ENCODE data around the gene USO1.
"Not testable (repeated sequence)": the region's sequence is repeated elsewhere in the genome, so short reads cannot be mapped to it uniquely, and the experiment has no call there.

DNA sequence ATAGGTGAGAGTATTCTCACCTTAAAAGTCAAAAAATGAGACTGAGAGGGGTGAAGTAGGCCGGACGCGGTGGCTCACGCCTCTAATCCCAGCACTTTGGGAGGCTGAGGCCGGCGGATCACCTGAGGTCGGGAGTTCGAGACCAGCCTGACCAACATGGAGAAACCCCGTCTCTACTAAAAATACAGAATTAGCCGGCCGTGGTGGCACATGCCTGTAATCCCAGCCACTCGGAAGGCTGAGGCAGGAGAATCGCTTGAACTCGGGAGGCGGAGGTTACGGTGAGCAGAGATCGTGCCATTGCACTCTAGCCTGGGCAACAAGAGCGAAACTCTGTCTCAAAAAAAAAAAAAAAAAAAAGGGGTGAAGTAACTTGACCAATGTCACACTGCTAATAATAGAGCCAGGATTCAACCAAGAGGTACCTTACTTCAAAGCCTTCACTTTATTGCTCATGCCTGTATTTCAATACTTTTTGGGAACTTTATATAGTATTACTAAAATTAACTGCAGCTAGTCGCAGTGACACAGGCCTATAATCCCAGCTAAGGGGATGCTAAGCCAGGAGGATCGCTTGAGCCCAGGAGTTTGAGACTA lies 1.7 kb downstream of the USO1 start:
- TF ChIP-seq CTCF, POLR2A (IDR thresholded peaks at IDR 0.05): not testable (repeated sequence)
